GM19467 (cell line): ENCODE results near the gene COL13A1.

Source experiments
- ATAC-seq: cut with Tn5 transposase; IDR thresholded peaks from one replicate; pipeline ENCODE4 v1.9.1; 2021; ENCODE audit warnings: mild to moderate bottlenecking, moderate library complexity; ENCODE audit not compliant: unreplicated experiment

Gene COL13A1

GRCh38 chr10:69960988-69961880 lies 159.5 kb downstream of the COL13A1 start:
- ATAC-seq, result no peak

- no peak for ATAC-seq
Measured at GRCh38 chr10:69961881-69962745, 160.4 kb downstream of the COL13A1 start.

- no peak for ATAC-seq
Measured at GRCh38 chr10:69962746-69963135, 161.0 kb downstream of the COL13A1 start.

- ATAC-seq, result no peak
Measured at GRCh38 chr10:69963178-69963834, 161.6 kb downstream of the COL13A1 start.

- no peak for ATAC-seq
Measured at GRCh38 chr10:69963835-69964710, 162.4 kb downstream of the COL13A1 start.

GRCh38 chr10:69965086-69965485 lies 163.4 kb downstream of the COL13A1 start:
- ATAC-seq, result no peak

GRCh38 chr10:69965919-69966662 lies 164.4 kb downstream of the COL13A1 start:
- no peak for ATAC-seq

- no peak for ATAC-seq
Measured at GRCh38 chr10:69968830-69969229, 167.1 kb downstream of the COL13A1 start.

- no peak for ATAC-seq
Measured at GRCh38 chr10:69969977-69970376, 168.3 kb downstream of the COL13A1 start.

GRCh38 chr10:69972981-69973397 lies 171.3 kb downstream of the COL13A1 start:
- no peak for ATAC-seq

- no peak for ATAC-seq
Measured at GRCh38 chr10:69973678-69974077, 172.0 kb downstream of the COL13A1 start.

- no peak for ATAC-seq
Measured at GRCh38 chr10:69974551-69975155, 172.9 kb downstream of the COL13A1 start.

GRCh38 chr10:69976795-69977546 lies 175.3 kb downstream of the COL13A1 start:
- no peak for ATAC-seq

- ATAC-seq, result no peak
Measured at GRCh38 chr10:69979174-69979573, 177.5 kb downstream of the COL13A1 start.

- ATAC-seq, result no peak
Measured at GRCh38 chr10:69980672-69981071, 179.0 kb downstream of the COL13A1 start.

GRCh38 chr10:69988094-69988493 lies 186.4 kb downstream of the COL13A1 start:
- ATAC-seq, result no peak

GRCh38 chr10:69991151-69991550 lies 189.4 kb downstream of the COL13A1 start:
- ATAC-seq, result no peak

GRCh38 chr10:69994262-69994661 lies 192.6 kb downstream of the COL13A1 start:
- ATAC-seq, result no peak
